Kidney (tissue), 14 donors: ENCODE data around the gene ZBTB46. TPM values are rescaled to one million over a fixed set of nuclear protein-coding genes. Genes with fewer than 3 reads are reported as not detected.
"Not testable (repeated sequence)": the region's sequence is repeated elsewhere in the genome, so short reads cannot be mapped to it uniquely, and the experiment has no call there.

Experiments used
- DNase-seq, 5 donors: peaks; one replicate each; pipeline ENCODE4 v3.0.0-alpha.2; 2013 to 2020
- FAIRE-seq: peaks from 2 replicates; lab custom pipeline; 2012; peaks lifted over from hg19 to GRCh38; lab: Jason Lieb, UNC
- H3K27ac ChIP-seq, 2 donors: one replicate each; pipeline ENCODE4 v1.7.0; 2013; ENCODE audit warnings: low read depth in 2 of 2, low read length in 2 of 2, inconsistent platforms in 1 of 2
- H3K27me3 ChIP-seq: one replicate; pipeline ENCODE4 v1.7.1; 2013; ENCODE audit warnings: low read length, inconsistent platforms; ENCODE audit not compliant: control insufficient read depth, insufficient read depth
- H3K36me3 ChIP-seq, 3 donors: one replicate each; pipeline versions ENCODE4 v1.7.0 to v1.7.1; 2013; ENCODE audit warnings: low read length in 3 of 3, control low read depth in 1 of 3, inconsistent platforms in 1 of 3; ENCODE audit not compliant: insufficient read depth in 3 of 3, control insufficient read depth in 2 of 3
- H3K4me1 ChIP-seq, 3 donors: one replicate each; pipeline versions ENCODE4 v1.7.0 to v1.7.1; 2013; ENCODE audit warnings: low read length in 3 of 3, inconsistent platforms in 1 of 3, low read depth in 1 of 3; ENCODE audit not compliant: control insufficient read depth in 2 of 3, insufficient read depth in 2 of 3
- H3K4me3 ChIP-seq, 3 donors: one replicate each; pipeline versions ENCODE4 v1.7.0 to v1.8.1; 2013; ENCODE audit warnings: low read length in 3 of 3, control low read depth in 1 of 3, inconsistent platforms in 1 of 3
- H3K9ac ChIP-seq, 3 donors: one replicate each; pipeline versions ENCODE4 v1.7.0 to v1.7.1; 2013; ENCODE audit warnings: low read length in 3 of 3, control low read depth in 1 of 3, inconsistent platforms in 1 of 3
- H3K9me3 ChIP-seq, 3 donors: one replicate each; pipeline versions ENCODE4 v1.7.0 to v1.7.1; 2013; ENCODE audit warnings: low read length in 3 of 3, control low read depth in 1 of 3, inconsistent platforms in 1 of 3; ENCODE audit not compliant: control insufficient read depth in 2 of 3, insufficient read depth in 1 of 3
- CTCF ChIP-seq: IDR thresholded peaks from 3 replicates; pipeline ENCODE4 v1.5.1; 2012; ENCODE audit warnings: mild to moderate bottlenecking, moderate library complexity, borderline replicate concordance; ENCODE audit not compliant: insufficient read depth; ENCODE audit errors: extremely low read depth
- intact Hi-C: fragments of 100-400 bp; cut with DNase I; formaldehyde crosslinking; loops from one replicate; pipeline ENCODE4 v1.11.1; 2022
- polyA plus RNA-seq: library from polyadenylated mRNA; stranded (reverse); fragments of 350-450 nt; fragmentation: Illumina TruSeq; extraction: RNeasy Lipid Tissue Mini Kit (QIAGEN cat#74804); gene quantifications from one replicate; pipeline ENCODE4 v1.2.3, GENCODE V29; 2014; ENCODE audit warnings: low read depth, low replicate concordance; ENCODE audit not compliant: insufficient read depth
- total RNA-seq: library from RNA; stranded (reverse); fragmentation: NEBNext Ultra II Directional; extraction: Animal tissue kit (Norgen Biotek cat#: 25700); gene quantifications from one replicate; pipeline ENCODE4 v1.2.1, GENCODE V29; 2021
- donor health status: control.
- donor health status: control.
- donor health status: control.
- donor health status: control.
- donor health status: control.
- donor health status: DM: yes; HTN: yes; CAD: no.
- donor health status: Normal renal cell carcinoma (clear cell type).

The ZBTB46 gene
- total and polyA plus RNA-seq, 2 donors from 2014 or later = 4.5 to 24.0 TPM

- Histone ChIP-seq H3K27me3 (no peaks in the 10 kb centered on the region), H3K36me3 (peaks cover 8 to 42% (median 28%) of the 10 kb centered on the region in 3 donors), H3K27ac (no peak overlapping the region), H3K9me3 (no peaks in the 10 kb centered on the region), H3K9ac (no peak overlapping the region), H3K4me1 (no peaks in the 10 kb centered on the region), H3K4me3 (no peak overlapping the region)
- DNase-seq = no peak
- intact Hi-C loops = no loop called here
- TF ChIP-seq CTCF = no peak
- no peak for FAIRE-seq
Observed at GRCh38 chr20:63877755-63878470, 46.8 kb upstream of the ZBTB46 start.

GRCh38 chr20:63876489-63877036 lies 45.5 kb upstream of the ZBTB46 start:
- no peak for TF ChIP-seq CTCF
- intact Hi-C loops = no loop called here
- Histone ChIP-seq H3K9ac (no peak overlapping the region), H3K27me3 (no peaks in the 10 kb centered on the region), H3K9me3 (no peaks in the 10 kb centered on the region), H3K27ac (no peak overlapping the region), H3K4me1 (no peaks in the 10 kb centered on the region), H3K4me3 (no peak overlapping the region), H3K36me3 (peaks cover 5 to 38% (median 27%) of the 10 kb centered on the region in 3 donors)
- FAIRE-seq (no peak), DNase-seq (no peak)

GRCh38 chr20:63874241-63874640 lies 43.2 kb upstream of the ZBTB46 start:
- H3K9ac ChIP-seq, FAIRE-seq, DNase-seq, intact Hi-C loops, H3K4me3 ChIP-seq, H3K27ac ChIP-seq, H3K9me3 ChIP-seq, H3K27me3 ChIP-seq, H3K4me1 ChIP-seq: not testable (repeated sequence)
- H3K36me3 ChIP-seq = peaks cover 5 to 44% (median 36%) of the 10 kb centered on the region in 3 donors

GRCh38 chr20:63873477-63873971 lies 42.5 kb upstream of the ZBTB46 start:
- no peak for FAIRE-seq

More at GRCh38 chr20:63873477-63873971, 42.5 kb upstream of the ZBTB46 start:
- Histone ChIP-seq H3K27me3 (no peaks in the 10 kb centered on the region), H3K4me1 (no peaks in the 10 kb centered on the region), H3K27ac (no peak overlapping the region), H3K9me3 (no peaks in the 10 kb centered on the region), H3K9ac (no peak overlapping the region), H3K36me3 (peaks cover 5 to 49% (median 36%) of the 10 kb centered on the region in 3 donors), H3K4me3 (no peak overlapping the region)
- no peak for TF ChIP-seq CTCF
- intact Hi-C loops = no loop called here
- peak in 1 of 5 donors; percentile 47 for DNase-seq
